D721Med (cell line): ENCODE results near the gene PUS10.

Source experiments
- DNase-seq: peaks from one replicate; pipeline ENCODE4 v3.0.0; 2011; ENCODE audit warnings: low spot score; ENCODE audit not compliant: insufficient read length
- FAIRE-seq: peaks from 2 replicates; lab custom pipeline; 2011; peaks lifted over from hg19 to GRCh38; lab: Jason Lieb, UNC
- TF ChIP-seq, protein P1 (sequence below): IDR thresholded peaks from 2 replicates; pipeline ENCODE4 v1.5.1; 2012; ENCODE audit warnings: mild to moderate bottlenecking, control low read depth; ENCODE audit not compliant: insufficient read depth; ENCODE audit errors: missing control alignments

PUS10 gene

DNA sequence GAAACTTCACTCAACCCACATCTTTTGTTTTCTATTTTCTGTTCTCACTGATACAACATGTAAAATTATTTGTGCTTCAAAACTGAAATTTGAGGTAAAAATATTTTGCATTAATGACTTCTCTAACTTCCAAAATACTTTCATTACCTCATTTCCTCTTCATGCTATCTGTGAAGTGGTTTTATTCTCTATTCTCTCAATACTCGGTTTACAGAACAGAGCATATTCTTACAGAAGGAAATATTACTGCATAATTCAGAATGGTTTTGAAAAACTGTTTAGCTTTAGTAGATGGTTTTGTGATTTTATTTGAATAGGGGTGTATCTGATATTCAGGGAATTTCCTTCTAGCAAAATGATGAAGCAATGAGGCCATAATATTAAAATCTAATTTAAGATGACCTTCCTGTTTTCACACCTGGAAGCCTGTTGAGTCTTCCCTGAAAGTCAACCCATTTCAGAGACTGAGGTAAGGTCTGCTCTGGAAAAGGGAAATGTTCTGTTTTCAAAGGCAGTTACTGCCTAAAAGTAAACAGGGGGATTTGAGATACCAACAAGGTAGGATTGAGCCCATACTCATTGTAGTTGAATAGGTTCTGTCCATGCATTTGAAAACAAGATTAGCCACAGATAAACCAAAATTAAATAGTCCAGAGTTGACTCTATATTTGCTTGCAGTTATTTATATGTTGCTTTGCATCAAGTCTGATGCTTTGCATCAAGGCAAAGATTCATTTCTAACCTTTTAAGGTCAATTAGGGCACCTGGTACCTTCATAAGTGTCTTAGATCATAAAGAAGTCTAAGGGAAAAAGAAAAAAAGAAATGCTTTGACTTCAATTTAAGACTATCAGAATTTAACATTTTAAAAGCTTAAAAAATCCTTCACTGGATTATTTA lies 51.3 kb downstream of the PUS10 start:
- FAIRE-seq: no peak
- no peak for DNase-seq
- TF ChIP-seq, protein P1, sequence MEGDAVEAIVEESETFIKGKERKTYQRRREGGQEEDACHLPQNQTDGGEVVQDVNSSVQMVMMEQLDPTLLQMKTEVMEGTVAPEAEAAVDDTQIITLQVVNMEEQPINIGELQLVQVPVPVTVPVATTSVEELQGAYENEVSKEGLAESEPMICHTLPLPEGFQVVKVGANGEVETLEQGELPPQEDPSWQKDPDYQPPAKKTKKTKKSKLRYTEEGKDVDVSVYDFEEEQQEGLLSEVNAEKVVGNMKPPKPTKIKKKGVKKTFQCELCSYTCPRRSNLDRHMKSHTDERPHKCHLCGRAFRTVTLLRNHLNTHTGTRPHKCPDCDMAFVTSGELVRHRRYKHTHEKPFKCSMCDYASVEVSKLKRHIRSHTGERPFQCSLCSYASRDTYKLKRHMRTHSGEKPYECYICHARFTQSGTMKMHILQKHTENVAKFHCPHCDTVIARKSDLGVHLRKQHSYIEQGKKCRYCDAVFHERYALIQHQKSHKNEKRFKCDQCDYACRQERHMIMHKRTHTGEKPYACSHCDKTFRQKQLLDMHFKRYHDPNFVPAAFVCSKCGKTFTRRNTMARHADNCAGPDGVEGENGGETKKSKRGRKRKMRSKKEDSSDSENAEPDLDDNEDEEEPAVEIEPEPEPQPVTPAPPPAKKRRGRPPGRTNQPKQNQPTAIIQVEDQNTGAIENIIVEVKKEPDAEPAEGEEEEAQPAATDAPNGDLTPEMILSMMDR: no peak

DNA sequence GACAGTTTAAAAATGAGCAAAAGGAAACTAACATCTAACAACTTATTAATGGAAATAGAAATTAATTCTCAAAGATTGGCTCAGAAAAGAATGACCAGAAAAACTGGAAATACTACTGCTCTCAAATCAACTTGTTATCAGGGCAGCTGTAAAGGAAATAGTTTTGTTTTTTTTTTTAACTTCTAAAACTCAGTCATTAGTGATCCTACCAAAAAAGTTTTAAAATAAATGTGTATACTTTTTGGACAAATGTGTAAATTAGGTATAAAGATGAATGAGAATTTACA lies 52.6 kb downstream of the PUS10 start:
- DNase-seq (no peak), FAIRE-seq (no peak)
- TF ChIP-seq, protein P1: no peak

DNA sequence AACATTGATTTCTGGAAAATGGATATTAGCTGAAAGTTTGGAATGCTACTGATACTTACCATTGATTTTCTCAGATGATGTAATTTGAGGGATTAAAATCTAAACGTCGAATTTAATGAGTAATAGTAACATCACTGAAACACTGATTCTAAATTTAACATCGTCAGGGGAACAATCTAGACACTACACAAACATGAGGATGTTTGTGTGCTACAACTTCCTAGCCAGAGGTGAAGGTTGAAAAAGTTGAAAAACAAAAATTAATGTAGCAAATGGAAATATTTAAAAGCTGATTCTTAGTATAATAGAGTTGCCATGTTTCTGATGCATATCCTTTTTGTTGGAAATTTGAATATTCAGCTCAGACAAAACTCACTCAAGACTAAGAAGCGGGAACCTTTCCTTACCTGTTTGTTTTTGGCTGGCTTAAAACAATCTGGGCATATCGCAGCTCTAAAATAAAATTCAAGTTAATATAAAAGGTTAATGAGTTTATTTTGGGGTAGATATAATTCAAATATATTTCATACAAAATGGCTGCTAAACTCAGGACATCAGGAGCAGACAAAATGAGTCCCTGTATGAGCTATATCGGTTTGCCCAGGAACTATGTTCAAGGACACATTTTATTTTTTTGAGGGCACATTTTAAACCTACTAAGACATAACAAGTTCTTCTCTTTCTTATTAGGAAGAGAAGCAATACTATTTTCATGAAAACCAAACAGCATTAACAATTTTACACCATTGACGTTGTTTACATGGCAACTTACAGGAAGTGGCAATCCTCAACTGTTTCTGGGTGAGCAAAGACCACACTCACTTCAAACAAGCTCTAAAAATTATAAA lies 53.2 kb downstream of the PUS10 start:
- TF ChIP-seq, protein P1: no peak
- FAIRE-seq (no peak), DNase-seq (no peak)

DNA sequence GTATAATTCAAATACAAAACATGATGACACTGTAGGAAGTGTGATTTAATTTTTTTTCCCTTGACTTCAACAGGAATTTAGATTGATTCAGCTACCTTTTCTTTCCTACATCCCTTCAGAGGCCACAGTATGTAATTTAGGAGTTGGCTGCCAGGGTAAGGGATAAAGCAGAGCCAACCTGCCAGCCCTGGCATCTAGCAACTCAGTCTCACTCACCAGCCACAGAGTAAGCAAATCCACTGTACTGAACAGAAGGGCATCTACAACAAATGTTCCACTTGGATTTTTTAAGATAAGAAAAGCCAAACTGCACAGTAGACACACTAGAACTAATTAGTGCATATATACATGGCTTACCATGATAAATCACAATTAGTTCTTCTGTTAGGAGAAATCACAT lies 54.9 kb downstream of the PUS10 start:
- TF ChIP-seq, protein P1: no peak
- FAIRE-seq (no peak), DNase-seq (no peak)

DNA sequence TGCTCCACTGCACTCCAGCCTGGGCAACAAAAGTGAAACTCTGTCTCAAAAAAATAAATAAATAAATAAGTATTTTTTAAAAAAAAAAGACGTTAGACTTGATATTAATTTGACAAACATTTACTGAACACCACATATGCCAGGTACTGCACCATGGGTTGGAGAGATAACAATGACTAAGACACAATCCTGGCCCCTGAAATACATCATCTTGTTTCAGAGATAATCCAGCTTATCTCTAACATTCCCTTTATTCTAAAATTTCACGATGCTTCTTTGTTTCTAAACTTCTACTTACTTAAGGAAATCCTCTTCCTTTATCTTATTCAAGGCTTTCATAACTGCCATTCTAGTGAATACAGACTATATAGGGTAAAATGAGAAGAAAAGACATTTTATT lies 55.5 kb downstream of the PUS10 start:
- TF ChIP-seq, protein P1: no peak
- FAIRE-seq (no peak), DNase-seq (no peak)

DNA sequence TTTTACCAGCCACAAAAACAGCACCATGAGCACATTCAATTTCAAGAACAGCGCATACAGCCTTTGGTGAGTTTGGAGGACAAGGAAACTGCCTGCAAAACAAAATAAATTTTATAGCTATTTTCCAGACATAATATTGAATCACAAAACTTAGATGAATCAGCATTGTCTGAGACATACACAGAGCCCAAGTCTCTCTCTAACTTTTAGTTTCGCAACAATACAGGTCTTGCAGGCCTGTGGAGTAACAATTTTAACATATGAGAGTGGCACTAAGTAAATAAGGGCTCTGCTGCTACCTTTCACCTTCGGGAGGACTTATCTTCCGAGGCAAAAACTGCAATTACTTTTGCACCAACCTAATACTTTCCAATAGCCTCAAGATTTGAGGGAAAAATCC lies 56.6 kb downstream of the PUS10 start:
- TF ChIP-seq, protein P1: no peak
- no peak for FAIRE-seq
- DNase-seq: no peak

DNA sequence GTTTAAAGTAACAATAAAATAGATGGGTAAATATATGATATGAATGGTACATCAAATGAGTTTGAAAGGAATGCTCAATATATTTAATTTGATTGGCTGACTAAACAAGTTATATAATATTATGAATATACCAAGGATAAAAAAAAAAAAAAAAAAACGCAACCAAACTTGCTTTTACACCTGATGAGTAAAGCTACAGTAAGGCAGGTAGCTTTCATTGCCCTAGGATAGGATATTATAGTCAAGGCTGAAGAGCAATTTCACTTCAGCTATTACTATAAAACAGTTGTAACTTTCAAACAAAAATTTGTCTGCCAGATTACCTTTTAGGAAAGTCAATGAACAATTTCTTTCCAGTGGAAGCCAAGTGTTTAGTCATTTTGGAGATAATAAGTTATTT lies 57.3 kb downstream of the PUS10 start:
- FAIRE-seq (no peak), DNase-seq (no peak)
- TF ChIP-seq, protein P1: no peak
